NT2/D1 (cell line): ENCODE data around the gene SOX5.

Source experiments
- SUZ12 ChIP-seq: IDR thresholded peaks from 2 replicates; pipeline ENCODE4 v1.6.1; 2011; ENCODE audit not compliant: insufficient read length, insufficient read depth; ENCODE audit errors: extremely low read depth
- ZNF274 ChIP-seq: IDR thresholded peaks from 2 replicates; pipeline ENCODE4 v1.6.1; 2011; ENCODE audit warnings: mild to moderate bottlenecking, low read depth, low read length

DNA sequence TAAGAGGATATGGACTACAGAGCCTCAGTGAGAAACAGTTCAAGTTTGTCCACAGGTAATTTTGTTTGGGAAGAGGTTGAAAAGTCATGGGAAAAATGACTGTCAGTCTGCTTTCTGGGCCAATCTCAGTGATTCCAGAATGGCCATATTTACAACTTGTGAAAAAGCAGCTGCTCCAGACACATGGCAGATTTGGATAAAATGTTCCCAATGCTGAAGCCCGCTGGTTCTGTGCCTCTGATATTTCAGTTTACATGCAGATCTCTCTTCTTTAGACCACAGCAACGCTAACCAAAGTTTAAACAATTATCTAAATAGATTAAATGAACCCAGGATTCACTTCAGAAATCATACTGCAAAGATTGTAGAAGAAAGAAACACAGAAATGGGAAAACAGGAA lies 222.8 kb downstream of the SOX5 start:
- TF ChIP-seq ZNF274 (no peak), SUZ12 (no peak)
